ENCODE measurements around the gene DACT1.

The DACT1 gene

GRCh38 chr14:58669556-58670200, 31.9 kb downstream of the DACT1 start:
- DNase-seq, result no peak

- no peak for DNase-seq
Observed at GRCh38 chr14:58671024-58671423, 33.3 kb downstream of the DACT1 start.

- no peak for DNase-seq
Observed at GRCh38 chr14:58671436-58671835, 33.7 kb downstream of the DACT1 start.

- no peak for DNase-seq
Observed at GRCh38 chr14:58673722-58674121, 36.0 kb downstream of the DACT1 start.

DNA sequence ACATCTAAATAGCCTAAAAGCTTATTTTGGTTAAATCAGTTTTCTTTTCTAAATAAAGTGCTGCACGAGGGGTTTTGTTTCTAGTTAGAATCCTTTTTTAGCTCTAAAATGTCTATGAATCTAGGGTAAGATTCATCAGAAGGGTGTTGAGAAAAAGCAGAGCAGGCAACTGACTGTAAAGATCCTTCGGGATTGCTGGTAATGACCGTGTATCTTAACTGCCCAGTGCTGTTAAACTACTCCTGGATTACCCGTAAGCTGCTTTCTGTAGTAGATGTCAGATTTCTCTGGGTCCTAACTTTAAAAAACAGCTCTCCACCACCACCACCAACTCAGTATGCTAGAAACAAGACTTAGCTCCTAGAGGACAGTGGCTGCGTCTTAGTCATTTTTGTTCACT, 39.2 kb downstream of the DACT1 start:
- no peak for DNase-seq

DNA sequence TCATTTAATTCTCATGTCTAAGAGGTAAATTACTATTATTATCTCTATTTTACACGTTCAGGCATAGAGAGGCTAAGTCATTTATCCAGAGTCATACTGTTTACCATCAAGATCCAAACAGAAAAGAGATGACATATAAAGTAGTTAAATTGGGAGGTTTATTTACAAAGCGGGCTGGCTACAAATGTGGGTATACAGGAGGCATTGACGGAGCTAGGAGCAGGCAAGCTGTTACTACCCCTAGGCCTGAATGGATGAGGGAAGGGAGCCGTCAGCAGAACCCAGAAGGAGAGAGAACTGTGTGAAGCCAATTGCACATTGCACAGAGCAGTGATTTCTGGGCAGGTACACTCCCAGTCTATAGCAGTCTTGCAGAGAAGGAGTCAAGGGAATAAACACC, 39.8 kb downstream of the DACT1 start:
- DNase-seq, result no peak

GRCh38 chr14:58677996-58678395, 40.2 kb downstream of the DACT1 start:
- no peak for DNase-seq

- no peak for DNase-seq
Observed at GRCh38 chr14:58680698-58681097, 42.9 kb downstream of the DACT1 start.

DNA sequence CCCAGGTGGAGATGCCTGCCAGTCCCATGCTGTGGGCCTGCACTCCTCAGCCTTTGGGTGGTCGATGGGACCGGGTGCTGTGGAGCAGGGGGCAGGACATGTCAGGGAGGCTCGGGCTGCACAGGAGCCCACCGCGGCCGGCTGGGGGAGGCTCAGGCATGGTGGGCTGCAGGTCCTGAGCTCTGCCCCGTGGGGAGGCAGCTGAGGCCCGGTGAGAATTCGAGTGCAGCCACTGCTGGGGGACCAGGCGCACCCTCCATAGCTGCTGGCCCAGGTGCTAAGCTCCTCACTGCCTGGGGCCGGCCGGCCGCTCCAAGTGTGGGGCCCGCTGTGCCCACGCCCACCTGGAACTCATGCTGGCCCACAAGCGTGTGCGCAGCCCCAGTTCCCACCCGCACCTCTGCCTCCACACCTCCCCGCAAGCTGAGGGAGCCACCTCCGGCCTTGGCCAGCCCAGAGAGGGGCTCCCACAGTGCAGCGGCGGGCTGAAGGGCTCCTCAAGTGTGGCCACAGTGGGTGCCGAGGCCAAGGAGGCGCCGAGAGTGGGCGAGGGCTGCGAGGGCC, 49.6 kb downstream of the DACT1 start:
- DNase-seq, result no peak

GRCh38 chr14:58690801-58691516, 53.2 kb downstream of the DACT1 start:
- DNase-seq, result no peak

- no peak for DNase-seq
Observed at GRCh38 chr14:58693048-58693447, 55.3 kb downstream of the DACT1 start.

GRCh38 chr14:58695514-58695913, 57.8 kb downstream of the DACT1 start:
- DNase-seq, result no peak

DNA sequence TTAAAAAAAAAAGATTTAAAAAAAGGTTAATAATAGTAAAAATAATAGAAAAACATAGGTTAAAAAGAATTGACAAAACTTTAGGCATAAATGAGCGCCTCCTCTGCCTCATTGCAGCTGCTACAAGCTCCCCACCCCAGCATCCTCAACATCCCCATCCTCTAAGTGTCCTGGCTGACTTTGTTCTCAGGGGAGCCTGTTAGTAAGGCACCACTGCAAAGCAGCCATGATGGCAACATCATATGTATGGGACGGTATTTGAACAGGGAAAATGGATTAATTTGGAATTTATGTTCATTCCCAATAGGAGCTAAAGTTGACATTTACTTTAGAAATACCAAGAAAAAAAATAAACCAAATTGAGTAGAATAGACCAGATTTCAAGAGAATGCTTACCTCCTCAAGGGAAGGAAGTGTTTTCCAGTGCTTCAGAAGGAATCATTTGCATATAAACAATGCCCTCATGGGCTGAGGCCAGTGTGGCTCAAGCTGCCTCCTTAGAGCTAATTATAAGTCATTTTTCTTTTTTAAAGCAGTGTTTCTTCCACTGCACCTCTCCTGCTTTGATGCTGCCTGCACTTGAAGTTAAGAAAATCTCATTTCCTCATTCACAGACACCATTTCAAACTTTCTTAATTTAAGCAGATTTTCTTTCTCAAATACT, 59.6 kb downstream of the DACT1 start:
- DNase-seq, result no peak

Measured in stimulated activated naive CD4-positive, alpha-beta T cell treated with Interleukin-2 at 50 U/mL for 16 hours (primary cell).